ENCODE measurements around the gene GPC6. TPM values are rescaled to one million over a fixed set of nuclear protein-coding genes. Genes with fewer than 3 reads are reported as not detected.

The GPC6 gene
- total and polyA plus RNA-seq, 9 of the 15 experiments (the other 6 are each of a cell fraction or from before 2014, with no cell fraction given): under 0.01 to 0.20 (median 0.01) TPM; not detected in 4

DNA sequence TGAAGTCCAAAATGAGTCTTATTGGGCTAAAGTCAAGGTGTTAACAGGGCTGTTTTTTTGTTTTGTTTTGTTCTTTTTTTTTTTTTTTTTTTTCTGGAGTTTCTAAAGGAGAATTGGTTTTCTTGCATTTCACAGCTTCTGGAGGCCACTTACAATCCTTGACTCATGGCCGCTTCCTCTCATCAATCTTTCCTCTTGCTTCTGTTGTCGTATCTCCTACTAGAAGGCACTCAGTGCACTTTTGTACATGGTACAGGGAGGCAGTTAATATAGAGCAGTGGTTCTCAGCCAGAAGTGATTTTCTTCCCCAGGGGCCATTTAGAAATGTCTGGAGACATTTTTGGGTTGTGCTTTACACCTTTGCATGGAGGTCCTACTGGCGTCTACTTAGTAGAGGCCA is 706.3 kb downstream of the GPC6 start (continued):
- TF ChIP-seq, protein P1, sequence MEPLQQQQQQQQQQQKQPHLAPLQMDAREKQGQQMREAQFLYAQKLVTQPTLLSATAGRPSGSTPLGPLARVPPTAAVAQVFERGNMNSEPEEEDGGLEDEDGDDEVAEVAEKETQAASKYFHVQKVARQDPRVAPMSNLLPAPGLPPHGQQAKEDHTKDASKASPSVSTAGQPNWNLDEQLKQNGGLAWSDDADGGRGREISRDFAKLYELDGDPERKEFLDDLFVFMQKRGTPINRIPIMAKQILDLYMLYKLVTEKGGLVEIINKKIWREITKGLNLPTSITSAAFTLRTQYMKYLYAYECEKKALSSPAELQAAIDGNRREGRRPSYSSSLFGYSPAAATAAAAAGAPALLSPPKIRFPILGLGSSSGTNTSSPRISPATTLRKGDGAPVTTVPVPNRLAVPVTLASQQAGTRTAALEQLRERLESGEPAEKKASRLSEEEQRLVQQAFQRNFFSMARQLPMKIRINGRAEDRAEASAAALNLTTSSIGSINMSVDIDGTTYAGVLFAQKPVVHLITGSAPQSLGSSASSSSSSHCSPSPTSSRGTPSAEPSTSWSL (CRISPR knock-in tag; IDR thresholded peaks at IDR 0.05; ENCODE audit: borderline replicate concordance): no peak

- H3K9ac ChIP-seq (ENCODE audit: insufficient read depth in 1 of 2, low read depth in 2 of 2, low read length in 2 of 2): no peak overlapping the region
- POLR2A ChIA-PET: no interaction called here
- no peak overlapping the region for H3K4me2 ChIP-seq (ENCODE audit: insufficient read depth, low read length)
- no peaks in the 10 kb centered on the region for H4K20me1 ChIP-seq (replicated peaks; ENCODE audit: control insufficient read depth, insufficient read depth, low read length)
- H2AFZ ChIP-seq (ENCODE audit: low read depth, low read length): no peak overlapping the region
- CTCF ChIA-PET (ENCODE audit: low intra/inter-chr PET ratio): no interaction called here
- H3K36me3 ChIP-seq (ENCODE audit: control insufficient read depth, insufficient read depth, low read length): no peaks in the 10 kb centered on the region
- DNase-seq (ENCODE audit: extremely low read depth in 1 of 4, low spot score in 3 of 4) (no peak), ATAC-seq (no peak), FAIRE-seq (no peak)
- no peak overlapping the region for H3K27ac ChIP-seq (ENCODE audit: extremely low read depth, low read depth, low read length)
- no peaks in the 10 kb centered on the region for H3K9me3 ChIP-seq (replicated peaks; ENCODE audit: control insufficient read depth, insufficient read depth, low read depth, low read length)
- H3K4me3 ChIP-seq: no peak overlapping the region
- intact Hi-C loops (cut with micrococcal nuclease): no loop called here
- WGBS (ENCODE audit: insufficient coverage, low coverage, missing lambda C conversion rate): 0% methylated on average over 4 of the region's 4 CpGs
- no peaks in the 10 kb centered on the region for H3K27me3 ChIP-seq (ENCODE audit: control insufficient read depth in 2 of 2, insufficient read depth in 2 of 2, low read length in 2 of 2)
- H3K4me1 ChIP-seq (replicated peaks in 1 of 2; ENCODE audit: control insufficient read depth in 2 of 2, insufficient read depth in 2 of 2, low read length in 2 of 2): no peaks in the 10 kb centered on the region
- H3K79me2 ChIP-seq (ENCODE audit: control insufficient read depth, insufficient read depth, low read length): no peaks in the 10 kb centered on the region
- in situ Hi-C loops (cut with MboI): no loop called here
- no TSS peak for BruUV-seq (replicated peaks)
- H3K9me1 ChIP-seq (ENCODE audit: control insufficient read depth, insufficient read depth, low read length): no peaks in the 10 kb centered on the region
- TF ChIP-seq RBM17 (IDR thresholded peaks at IDR 0.05; ENCODE audit: borderline replicate concordance, low read depth, low read length) (no peak), NFIX (CRISPR knock-in tag; IDR thresholded peaks at IDR 0.05; ENCODE audit: low read depth) (no peak), ZFP1 (CRISPR knock-in tag; IDR thresholded peaks at IDR 0.05) (no peak), ZFX (CRISPR knock-in tag; IDR thresholded peaks at IDR 0.05) (no peak), ZNF561 (CRISPR knock-in tag; conservative IDR thresholded peaks at IDR 0.05) (no peak), ZNF143 (CRISPR knock-in tag; IDR thresholded peaks at IDR 0.05) (no peak), KLF1 (tag; IDR thresholded peaks at IDR 0.05) (no peak), PML (IDR thresholded peaks at IDR 0.05; ENCODE audit: low read length) (no peak)
- TF ChIP-seq, protein P2, sequence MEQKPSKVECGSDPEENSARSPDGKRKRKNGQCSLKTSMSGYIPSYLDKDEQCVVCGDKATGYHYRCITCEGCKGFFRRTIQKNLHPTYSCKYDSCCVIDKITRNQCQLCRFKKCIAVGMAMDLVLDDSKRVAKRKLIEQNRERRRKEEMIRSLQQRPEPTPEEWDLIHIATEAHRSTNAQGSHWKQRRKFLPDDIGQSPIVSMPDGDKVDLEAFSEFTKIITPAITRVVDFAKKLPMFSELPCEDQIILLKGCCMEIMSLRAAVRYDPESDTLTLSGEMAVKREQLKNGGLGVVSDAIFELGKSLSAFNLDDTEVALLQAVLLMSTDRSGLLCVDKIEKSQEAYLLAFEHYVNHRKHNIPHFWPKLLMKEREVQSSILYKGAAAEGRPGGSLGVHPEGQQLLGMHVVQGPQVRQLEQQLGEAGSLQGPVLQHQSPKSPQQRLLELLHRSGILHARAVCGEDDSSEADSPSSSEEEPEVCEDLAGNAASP (IDR thresholded peaks at IDR 0.05): no peak
- TF ChIP-seq, protein P3, sequence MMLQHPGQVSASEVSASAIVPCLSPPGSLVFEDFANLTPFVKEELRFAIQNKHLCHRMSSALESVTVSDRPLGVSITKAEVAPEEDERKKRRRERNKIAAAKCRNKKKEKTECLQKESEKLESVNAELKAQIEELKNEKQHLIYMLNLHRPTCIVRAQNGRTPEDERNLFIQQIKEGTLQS (IDR thresholded peaks at IDR 0.05): no peak
- TF ChIP-seq, protein P3 (CRISPR knock-in tag; conservative IDR thresholded peaks at IDR 0.05): no peak
Observed at GRCh38 chr13:93936901-93937300, 710.3 kb downstream of the GPC6 start.
